NT2/D1 (cell line): ENCODE results near the gene CYSRT1.

Experiments
- SUZ12 ChIP-seq: IDR thresholded peaks from 2 replicates; pipeline ENCODE4 v1.6.1; 2011; ENCODE audit not compliant: insufficient read length, insufficient read depth; ENCODE audit errors: extremely low read depth
- YY1 ChIP-seq: IDR thresholded peaks from 2 replicates; pipeline ENCODE4 v1.6.1; 2011; ENCODE audit not compliant: insufficient read length, insufficient read depth
- ZNF274 ChIP-seq: IDR thresholded peaks from 2 replicates; pipeline ENCODE4 v1.6.1; 2011; ENCODE audit warnings: mild to moderate bottlenecking, low read depth, low read length

DNA sequence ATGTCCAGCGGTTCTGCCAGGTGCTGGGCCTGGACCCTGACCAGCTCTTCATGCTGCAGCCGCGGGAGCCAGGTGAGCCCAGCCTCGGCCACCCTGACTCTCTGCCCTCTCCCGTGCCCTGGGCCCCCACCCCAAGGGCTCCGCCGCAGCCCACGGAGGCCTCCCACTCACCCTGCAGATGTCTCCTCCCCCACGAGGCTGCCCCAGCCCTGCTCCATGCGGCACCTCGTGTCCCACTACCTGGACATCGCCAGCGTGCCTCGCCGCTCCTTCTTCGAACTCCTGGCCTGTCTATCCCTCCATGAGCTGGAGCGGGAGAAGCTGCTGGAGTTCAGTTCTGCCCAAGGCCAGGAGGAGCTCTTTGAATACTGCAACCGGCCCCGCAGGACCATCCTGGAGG lies 10.4 kb upstream of the CYSRT1 start:
- TF ChIP-seq SUZ12, result no peak
- no peak for TF ChIP-seq YY1
- TF ChIP-seq ZNF274, result no peak
